Measurements from ENCODE around the gene RGSL1.

Gene RGSL1

GRCh38 chr1:182488803-182489202 is 38.9 kb downstream of the RGSL1 start:
- H3K4me3 ChIP-seq (ENCODE audit: low read depth, low read length), result no peak overlapping the region
- TF ChIP-seq CTCF (conservative IDR thresholded peaks at IDR 0.05; ENCODE audit: low read depth, low read length), result no peak
- DNase-seq (ENCODE audit: low read depth), result no peak

DNA sequence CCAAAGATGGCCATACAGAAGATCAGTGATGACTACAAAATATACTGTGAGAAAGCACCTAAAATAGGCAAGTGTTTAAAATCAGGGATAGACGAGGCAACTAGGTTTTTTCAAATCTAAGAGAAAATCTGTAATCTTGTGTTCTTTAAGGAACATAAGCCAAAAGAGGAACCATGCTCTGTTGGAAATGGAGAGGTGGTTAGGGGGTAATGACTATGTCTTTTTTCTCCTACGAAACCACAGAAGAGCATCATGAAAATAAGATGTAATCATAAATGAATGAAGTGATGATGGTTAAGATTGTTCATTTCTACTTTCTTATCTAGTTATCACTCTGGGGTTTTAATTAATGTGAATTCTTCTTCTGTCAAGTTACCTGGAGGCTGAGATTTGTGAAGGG is 43.1 kb downstream of the RGSL1 start:
- no peak for DNase-seq (ENCODE audit: low read depth)
- no peak for TF ChIP-seq CTCF (conservative IDR thresholded peaks at IDR 0.05; ENCODE audit: low read depth, low read length)
- H3K4me3 ChIP-seq (ENCODE audit: low read depth, low read length), result no peak overlapping the region

DNA sequence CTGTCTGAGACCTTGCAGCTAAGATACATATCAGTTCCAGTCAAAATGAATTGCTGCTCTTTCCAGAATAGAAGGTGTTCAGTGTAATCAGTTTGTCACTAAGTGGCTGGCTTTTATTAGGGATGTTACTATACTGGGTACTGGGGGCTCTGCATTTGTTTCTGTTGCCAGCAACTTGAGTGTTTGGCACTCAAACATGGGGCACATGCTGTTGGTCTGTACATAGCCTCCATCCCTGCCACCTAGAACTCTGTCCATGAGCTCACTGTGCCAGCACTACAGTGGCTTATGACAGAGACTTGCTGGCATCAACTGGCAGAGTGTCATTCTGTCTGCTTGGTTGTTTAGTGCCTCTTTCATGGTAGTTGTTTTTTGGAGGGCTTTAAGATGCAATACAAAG is 45.1 kb downstream of the RGSL1 start:
- no peak overlapping the region for H3K4me3 ChIP-seq (ENCODE audit: low read depth, low read length)
- no peak for DNase-seq (ENCODE audit: low read depth)
- no peak for TF ChIP-seq CTCF (conservative IDR thresholded peaks at IDR 0.05; ENCODE audit: low read depth, low read length)

DNA sequence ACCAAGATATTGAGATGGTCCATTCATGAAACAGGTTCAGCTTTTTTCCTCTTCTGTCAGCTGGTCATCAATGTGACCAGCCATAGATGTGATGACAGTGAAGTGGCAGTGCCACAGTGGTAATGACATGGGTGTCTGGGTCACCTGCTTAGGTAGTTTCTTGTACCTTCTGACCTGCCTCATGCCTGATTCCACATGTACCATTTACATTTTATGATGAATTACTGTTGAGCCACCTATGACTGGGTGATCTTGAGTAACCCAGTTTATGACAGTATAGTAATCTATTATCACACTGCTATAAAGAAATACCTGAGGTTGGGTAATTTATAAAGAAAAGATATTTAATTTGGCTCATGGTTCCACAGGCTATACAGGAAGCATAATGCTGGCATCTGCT is 45.7 kb downstream of the RGSL1 start:
- no peak for TF ChIP-seq CTCF (conservative IDR thresholded peaks at IDR 0.05; ENCODE audit: low read depth, low read length)
- H3K4me3 ChIP-seq (ENCODE audit: low read depth, low read length), result no peak overlapping the region
- no peak for DNase-seq (ENCODE audit: low read depth)

DNA sequence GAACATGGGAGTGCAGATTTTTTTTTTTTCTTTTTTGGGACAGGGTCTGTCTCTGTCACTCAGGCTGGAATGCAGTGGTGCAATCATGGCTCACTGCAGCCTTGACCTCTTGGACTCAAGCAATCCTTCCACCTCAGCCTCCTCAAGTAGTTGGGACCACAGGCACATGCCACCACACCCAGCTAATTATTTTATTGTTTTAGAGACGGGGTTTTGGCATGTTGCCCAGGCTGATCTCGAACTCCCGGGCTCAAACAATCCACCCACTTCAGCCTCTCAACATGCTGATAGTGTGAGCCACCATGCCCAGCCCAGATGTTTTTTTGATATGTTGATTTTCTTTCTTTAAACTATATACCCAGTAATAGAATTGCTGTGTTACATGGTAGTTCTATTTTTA is 57.7 kb downstream of the RGSL1 start:
- DNase-seq (ENCODE audit: low read depth), result no peak
- H3K4me3 ChIP-seq (ENCODE audit: low read depth, low read length), result no peak overlapping the region
- no peak for TF ChIP-seq CTCF (conservative IDR thresholded peaks at IDR 0.05; ENCODE audit: low read depth, low read length)

DNA sequence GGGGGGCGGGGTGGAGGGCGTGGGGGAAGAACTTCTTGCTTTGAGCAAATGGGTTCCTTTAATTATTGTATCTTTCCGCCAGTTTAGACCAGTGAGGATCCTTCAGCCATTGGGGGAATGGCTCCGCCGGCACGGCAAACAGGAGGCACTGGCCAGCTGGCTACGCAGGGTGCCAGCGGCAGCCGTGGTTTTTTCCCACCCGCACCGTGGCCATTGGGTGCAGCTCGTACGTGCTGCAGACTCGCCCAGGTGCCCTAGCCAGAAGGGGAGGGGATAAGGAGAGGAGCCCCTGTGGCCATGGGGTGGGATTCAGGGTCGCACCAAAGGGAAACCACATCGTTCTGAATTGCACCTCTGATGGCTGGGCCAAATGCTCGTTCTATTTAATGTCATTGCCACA is 65.6 kb downstream of the RGSL1 start:
- H3K4me3 ChIP-seq (ENCODE audit: low read depth, low read length), result no peak overlapping the region
- no peak for TF ChIP-seq CTCF (conservative IDR thresholded peaks at IDR 0.05; ENCODE audit: low read depth, low read length)
- no peak for DNase-seq (ENCODE audit: low read depth)

- TF ChIP-seq CTCF (conservative IDR thresholded peaks at IDR 0.05; ENCODE audit: low read depth, low read length), result no peak
- DNase-seq (ENCODE audit: low read depth), result peak; percentile 19
- H3K4me3 ChIP-seq (ENCODE audit: low read depth, low read length), result no peak overlapping the region
Measured at GRCh38 chr1:182520736-182521135, 70.8 kb downstream of the RGSL1 start.
